ENCODE data around the gene SPATA9.
"Not testable (repeated sequence)": the region's sequence is repeated elsewhere in the genome, so short reads cannot be mapped to it uniquely, and the experiment has no call there.

The SPATA9 gene

DNA sequence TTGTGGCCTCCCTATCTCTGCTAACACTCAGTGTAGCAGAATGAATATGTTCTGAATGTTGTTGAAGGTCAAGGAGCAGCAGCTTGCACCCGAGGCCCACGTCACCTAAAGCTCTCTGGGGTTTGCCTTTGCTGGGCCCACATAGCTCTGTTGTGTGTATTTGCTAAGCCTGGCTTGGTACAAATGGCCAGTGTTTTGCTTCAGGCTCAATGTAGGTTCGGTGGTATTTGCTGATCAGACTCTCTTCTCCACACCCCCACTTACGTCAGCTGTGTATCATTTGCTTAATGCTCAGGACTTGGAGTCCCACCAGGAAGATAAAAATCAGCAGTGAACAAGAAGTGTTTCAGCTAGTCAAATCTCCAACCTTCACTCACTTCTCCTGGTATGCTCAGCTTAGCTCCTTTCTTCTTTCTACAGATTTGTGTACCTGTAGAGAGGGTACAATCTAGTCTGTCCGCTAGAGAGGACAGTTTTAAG, 41.0 kb downstream of the SPATA9 start:
- no peak for DNase-seq

DNA sequence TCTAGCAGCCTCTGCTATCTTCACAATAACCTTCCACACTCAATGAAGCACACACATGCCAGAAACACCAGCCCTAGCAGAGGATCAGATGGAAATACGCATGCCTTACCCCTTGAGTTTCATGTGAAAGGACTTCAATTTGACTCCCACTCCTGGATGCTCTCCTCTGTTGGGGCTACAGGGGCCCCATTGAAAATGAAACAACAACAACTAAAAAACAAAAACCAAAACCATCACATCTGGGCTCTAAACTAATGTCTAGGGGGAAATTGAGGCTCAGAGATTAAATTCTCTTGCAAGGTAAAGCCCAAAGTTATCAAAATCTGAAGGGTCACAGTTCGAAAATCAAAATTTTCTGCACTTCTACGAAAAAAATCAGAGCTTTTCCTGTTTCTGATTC, 44.2 kb downstream of the SPATA9 start:
- DNase-seq, result no peak

DNA sequence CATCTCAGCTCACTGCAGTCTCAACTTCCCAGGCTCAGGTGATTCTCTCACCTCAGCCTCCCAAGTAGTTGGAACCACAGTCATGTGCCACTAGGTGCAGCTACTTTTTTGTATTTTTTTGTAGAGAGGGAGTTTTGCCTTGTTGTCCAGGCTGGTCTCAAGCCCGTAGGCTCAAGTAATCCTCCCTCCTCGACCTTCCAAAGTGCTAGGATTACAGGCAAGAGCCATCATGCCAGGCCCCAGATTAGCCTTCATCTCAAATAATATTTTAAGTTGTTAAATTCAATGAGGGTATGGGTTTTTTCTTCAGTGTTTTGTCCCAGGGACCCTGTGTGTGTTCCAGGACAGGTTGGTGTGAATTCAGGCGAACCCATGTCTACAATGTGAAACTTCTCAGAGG, 48.7 kb downstream of the SPATA9 start:
- no peak for DNase-seq

DNA sequence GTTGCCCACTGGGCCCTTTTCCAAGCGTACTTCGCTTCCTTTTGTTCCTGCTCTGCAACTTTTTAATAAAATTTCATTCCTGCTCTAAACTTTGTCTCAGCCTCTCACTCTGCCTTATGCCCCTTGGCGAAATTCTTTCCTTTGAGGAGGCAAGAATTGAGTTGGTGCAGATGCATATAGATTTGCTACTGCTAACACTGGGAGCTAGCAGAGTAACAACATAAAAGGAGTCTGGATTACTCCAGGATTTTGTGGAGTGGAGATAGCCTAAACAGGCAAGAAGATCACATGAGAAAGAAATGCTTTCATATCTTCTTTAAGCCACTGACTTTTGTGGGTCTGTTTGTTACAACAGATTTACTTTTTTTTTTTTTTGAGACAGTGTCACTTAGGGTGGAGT, 49.1 kb downstream of the SPATA9 start:
- DNase-seq, result no peak

DNA sequence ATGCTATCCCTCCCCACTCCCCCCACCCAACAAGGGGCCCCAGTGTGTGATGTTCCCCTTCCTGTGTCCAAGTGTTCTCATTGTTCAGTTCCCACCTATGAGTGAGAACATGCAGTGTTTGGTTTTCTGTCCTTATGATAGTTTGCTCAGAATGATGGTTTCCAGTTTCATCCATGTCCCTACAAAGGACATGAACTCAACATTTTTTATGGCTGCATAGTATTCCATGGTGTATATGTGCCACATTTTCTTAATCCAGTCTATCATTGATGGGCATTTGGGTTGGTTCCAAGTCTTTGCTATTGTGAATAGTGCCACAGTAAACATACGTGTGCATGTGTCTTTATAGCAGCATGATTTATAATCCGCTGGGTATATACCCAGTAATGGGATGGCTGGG, 49.8 kb downstream of the SPATA9 start:
- not testable (repeated sequence) for DNase-seq

DNA sequence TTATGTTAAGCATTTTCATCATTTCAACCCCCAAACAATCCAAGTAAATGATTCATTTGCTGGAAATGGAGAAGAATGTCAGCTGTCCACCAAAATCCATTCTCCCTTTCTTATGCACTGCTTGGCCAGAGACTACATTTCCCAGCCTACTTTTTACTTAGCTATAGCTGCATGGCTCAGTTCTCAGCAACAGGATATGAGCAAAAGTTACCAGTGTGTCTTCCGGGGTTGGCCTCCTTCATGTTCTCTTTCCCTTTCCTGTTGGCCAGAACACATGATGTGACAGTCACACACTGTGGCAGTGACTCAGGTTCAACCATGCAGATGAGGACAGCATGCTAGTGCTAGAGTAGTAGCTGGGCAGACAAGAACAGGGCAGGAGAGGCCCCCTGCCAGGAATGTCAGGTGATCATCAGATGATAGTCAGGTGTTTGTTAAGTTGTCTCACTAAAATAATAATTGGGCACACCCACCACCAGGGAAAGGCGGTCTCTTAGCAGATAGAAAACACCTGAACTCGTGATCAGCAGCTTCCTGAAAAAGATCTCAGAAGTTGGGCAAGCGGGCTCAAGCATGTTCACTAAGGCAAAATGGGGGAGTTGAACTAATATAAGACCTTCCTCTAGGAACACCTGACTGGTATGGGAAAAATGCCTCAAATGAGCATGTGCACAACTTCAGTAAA, 50.7 kb downstream of the SPATA9 start:
- no peak for DNase-seq

DNA sequence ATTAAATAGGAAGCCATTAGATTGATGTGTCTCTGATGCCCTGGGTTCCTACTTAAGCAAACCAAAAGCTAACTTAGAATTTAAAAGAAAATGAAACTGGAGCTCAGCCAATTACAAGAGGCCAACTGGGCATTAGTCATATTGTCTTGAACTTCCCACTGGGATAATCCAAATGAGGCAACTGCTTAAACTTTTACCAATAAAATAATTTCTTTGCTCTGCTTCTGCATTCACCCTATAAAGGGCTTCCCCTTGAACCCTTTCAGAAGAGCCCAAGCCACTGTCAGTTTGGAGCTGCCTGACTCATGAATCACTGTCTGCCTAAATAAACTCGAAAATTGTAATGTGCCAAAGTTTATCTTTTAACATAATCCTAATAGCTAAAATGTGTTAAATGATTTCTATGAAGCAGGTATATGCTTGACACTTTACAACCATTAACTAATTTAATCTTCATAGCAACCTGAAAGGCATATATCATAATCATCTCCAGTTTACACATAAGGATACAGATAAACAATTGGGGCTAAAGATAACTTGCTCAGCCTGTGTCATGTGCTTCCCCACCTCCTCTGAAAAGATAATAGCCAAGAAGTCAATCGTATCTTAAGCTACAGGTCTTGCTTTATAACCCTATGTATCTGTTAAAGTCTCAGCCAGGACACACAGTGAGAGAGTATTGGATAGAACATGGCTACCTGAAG, 51.4 kb downstream of the SPATA9 start:
- no peak for DNase-seq

DNA sequence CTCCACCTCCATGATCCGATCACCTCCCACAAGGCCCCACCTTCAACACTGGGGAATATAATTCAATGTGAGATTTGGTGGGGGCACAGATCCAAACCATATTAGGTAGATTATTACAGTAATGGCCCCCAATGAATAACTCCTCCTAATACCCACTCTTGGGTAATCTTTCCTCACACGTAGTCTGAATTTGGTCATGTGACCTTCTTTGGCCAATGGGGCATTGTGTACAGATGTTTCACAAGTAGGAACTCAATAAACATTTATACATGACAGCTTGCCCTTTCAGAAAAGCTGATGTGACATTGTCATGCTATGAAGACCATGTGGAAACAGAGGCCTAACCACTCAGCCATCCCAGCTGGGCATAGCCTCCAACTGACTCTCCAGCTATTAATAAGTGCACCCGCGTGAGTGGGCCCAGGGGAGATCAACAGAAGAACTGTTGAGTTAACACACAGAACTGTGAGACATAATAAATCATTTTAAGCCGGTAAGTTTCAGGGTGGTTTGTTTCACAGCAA, 52.3 kb downstream of the SPATA9 start:
- DNase-seq, result no peak

DNA sequence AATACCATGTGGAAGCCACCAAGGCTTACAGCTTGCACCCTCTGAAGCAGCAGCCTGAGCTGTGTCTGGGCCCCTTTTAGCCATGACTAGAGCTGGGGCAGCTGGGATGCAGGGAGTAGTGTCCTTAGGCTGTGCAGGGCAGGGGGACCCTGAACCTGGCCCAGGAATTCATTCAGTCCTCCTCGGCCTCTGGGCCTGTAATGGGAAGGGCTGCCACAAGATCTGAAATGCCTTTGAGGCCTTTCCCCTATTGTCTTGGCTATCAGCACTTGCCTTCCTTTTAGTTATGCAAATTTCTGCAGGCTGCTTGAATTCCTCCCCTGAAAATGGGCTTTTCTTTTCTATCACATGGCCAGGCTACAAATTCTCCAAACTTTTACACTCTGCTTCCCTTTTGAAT, 53.9 kb downstream of the SPATA9 start:
- no peak for DNase-seq

DNA sequence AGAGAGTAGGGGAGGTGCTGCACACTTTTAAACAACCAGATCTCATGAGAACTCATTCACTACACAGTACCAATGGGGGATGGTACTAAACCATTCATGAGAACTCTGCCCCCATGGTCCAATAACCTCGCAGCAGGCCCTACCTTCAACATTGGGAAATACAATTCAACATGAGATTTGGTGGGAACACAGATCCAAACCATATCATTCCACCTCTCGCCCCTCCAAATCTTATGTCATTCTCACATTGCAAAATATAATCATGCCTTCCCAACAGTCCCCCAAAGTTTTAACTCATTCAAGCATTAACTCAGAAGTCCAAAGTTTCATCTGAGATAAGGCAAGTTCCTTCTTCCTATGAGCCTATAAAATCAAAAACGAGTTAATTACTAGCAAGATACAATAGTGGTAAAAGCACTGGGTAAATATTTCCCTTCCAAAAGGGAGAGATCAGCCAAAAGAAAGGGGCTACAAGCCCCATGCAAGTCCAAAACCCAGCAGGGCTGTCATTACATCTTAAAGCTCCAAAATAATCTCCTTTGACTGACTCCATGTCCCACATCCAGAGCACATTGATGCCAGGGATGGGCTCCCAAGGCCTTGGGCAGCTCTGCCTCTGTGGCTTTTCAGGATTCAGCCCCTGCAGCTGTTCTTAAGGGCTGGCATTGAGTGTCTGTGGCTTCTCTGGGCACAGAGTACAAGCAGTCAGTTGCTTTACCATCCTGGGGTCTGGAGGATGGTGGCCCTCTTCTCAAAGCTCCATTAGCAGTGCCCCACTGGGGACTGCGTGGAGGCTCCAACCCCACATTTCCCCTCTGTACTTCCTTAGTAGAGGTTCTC, 54.6 kb downstream of the SPATA9 start:
- DNase-seq, result no peak

DNA sequence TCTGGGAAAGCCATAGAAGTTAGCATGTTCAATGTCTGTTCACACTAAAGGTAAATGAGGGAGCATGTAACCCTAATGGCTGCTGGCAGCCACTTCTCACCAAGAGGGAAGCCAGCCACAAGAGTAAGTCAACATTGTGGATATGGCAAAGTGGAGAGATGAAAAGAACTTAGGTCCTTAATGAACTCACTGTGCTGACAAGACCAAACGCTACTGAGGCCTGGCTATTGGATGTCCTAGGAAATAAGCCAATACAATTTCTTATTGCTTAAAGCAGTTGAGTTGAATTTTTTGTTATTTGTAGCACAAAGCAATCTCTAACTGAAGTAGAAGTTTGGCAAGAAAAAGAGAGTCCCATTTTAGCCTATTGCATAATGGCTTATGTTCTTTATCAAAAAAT, 56.1 kb downstream of the SPATA9 start:
- DNase-seq, result no peak

DNA sequence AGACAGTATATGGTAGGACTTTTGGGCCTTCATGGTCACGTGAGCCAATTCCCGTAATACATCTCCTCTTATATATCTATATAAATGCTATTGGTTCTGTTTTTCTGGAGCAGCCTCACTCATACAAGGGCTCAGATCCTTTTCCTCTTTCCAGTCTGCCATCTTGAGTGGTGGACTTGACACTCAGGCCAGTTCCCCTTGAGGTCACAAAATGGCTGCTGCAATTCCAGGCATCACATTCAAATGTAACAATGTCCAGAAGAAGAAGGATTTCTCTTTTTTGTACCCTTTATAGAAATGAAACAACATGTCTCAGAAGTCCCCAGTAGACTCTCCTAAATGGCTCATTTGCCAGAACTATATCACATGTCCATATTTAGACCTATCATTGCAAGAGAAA, 58.4 kb downstream of the SPATA9 start:
- DNase-seq, result no peak

DNA sequence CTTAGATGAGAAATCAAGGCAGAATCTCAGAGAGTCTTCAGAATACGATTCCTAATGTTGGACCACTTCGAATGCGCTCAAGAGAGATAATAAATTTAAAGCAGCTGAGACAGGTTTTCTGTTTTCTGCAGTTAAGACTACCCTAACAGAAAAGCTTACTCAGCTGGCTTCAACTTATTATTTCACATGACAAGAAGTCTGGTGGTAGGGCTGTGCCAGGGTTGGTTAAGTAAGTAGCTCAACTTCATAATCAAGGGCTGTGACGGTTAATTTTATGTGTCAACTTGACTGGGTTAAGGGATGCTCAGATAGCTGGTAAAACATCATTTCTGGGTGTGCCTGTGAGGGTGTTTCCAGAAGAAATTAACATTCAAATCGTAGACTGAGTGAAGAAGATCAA, 59.1 kb downstream of the SPATA9 start:
- DNase-seq, result no peak

DNA sequence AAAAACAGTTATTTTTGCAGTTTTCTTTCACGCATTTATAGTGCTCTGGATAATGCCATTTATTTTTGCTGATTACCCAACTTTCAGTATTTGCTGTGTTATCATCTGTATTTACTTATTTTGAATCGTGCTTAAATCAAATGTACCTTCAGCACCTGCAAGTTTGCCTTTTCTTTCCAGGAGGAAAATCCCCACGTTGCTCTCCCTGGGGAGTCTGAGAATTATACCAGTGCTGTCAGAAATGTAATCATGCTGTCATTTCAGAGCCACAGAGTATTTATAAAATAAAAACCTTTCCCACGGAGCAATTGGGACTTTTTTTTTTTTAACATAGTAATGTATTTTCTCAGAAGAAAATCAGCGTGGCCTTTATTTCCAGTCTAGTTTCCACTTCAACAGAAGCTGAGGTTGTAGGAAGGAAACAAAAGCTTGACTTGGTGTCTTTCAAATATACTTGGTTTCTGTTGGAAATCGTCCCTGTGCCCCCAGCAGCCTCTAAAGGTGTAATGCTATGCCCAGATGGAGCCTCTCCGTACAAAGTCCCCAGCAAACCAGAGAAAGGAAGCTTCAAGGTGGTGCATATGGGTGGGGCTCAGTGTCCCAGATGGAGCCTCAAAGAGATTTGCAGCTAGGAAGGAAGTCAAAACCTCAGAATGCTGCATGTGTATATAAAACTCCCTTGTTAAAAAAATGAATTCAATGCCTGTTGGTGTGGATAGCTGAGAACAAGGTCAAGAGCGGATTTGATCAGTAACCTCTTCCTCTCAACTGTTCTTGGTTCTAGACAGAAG, 60.8 kb downstream of the SPATA9 start:
- no peak for DNase-seq

DNA sequence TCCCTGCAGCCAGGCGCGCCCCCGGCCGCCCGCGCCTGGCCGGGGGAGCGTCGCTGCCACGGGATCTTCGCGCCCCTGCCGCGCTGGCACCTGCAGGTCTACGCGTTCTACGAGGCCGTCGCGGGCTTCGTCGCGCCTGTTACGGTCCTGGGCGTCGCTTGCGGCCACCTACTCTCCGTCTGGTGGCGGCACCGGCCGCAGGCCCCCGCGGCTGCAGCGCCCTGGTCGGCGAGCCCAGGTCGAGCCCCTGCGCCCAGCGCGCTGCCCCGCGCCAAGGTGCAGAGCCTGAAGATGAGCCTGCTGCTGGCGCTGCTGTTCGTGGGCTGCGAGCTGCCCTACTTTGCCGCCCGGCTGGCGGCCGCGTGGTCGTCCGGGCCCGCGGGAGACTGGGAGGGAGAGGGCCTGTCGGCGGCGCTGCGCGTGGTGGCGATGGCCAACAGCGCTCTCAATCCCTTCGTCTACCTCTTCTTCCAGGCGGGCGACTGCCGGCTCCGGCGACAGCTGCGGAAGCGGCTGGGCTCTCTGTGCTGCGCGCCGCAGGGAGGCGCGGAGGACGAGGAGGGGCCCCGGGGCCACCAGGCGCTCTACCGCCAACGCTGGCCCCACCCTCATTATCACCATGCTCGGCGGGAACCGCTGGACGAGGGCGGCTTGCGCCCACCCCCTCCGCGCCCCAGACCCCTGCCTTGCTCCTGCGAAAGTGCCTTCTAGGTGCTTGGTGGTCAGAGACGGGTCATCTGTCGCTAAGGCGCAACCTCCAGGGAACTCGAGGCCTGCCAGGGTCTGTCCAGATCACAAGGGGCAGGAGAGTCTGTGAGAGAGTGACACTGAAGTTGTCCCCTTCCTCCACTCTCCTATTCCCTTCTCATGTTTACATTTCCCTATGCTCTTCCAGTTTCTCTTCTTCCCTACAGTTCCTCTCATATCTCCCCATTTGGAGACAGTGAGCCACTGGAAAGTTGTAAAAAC, 61.6 kb downstream of the SPATA9 start:
- no peak for DNase-seq

DNA sequence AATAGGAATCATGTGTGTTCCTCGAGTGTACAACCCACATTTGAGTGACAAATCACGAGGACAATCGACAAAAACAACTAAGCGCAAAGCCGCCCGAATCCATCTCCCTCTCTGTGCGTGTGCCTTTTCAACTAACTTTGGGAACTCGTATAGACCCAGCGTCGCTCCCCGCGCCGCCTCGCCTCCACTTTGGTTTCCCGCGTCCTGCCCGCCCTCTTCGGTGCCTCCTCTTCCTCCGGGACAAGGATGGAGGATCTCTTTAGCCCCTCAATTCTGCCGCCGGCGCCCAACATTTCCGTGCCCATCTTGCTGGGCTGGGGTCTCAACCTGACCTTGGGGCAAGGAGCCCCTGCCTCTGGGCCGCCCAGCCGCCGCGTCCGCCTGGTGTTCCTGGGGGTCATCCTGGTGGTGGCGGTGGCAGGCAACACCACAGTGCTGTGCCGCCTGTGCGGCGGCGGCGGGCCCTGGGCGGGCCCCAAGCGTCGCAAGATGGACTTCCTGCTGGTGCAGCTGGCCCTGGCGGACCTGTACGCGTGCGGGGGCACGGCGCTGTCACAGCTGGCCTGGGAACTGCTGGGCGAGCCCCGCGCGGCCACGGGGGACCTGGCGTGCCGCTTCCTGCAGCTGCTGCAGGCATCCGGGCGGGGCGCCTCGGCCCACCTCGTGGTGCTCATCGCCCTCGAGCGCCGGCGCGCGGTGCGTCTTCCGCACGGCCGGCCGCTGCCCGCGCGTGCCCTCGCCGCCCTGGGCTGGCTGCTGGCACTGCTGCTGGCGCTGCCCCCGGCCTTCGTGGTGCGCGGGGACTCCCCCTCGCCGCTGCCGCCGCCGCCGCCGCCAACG, 62.5 kb downstream of the SPATA9 start, which contains the start of gene GPR150:
Gene GPR150, plus strand, starts transcription at position 58 of the 840 bp plus-strand sequence. Its CDS starts 189 bp downstream, at position 247.
- no peak for DNase-seq

DNA sequence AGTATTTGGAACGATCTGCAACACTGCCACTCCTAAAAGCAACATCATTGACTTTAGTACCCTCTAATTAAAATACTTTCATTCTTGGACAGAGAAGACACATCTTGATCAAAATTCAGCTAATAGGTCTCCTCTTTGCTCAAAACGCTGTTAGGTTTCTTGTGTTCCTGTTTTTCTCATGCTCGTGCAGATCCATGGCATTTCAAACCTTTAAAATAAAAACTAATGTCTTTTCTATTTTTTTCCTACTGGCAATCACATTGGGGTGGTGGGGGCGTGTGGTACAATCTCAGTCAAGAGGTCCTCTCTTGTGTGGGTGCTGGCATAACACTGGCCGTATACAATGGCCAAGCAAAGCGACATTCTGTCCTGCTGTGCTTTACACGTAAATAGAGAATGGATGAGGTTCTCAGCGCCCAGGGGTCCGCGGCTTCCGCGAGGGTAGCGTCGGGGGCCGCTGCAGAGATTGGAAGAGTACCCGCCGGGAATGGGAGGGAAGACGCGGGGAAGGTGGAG, 63.2 kb downstream of the SPATA9 start:
- no peak for DNase-seq

DNA sequence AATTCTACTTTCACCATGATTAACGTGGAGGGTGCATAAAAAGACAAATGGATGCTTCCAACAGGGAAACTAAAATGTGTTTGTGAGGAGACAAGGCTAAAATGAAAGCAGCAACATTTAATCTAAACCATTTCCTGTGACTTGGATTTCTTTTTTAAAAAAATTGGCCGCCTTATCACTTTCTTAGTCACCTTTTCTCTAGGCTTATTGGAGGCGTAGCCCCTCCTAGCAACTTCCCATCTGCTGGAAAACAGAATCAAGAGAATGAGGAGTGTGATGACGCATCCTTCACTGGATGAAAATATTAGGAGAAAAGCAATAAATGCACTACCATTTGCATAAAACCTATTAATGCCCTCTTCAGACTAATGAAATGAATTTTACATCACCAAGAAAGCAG, 63.7 kb downstream of the SPATA9 start:
- no peak for DNase-seq

DNA sequence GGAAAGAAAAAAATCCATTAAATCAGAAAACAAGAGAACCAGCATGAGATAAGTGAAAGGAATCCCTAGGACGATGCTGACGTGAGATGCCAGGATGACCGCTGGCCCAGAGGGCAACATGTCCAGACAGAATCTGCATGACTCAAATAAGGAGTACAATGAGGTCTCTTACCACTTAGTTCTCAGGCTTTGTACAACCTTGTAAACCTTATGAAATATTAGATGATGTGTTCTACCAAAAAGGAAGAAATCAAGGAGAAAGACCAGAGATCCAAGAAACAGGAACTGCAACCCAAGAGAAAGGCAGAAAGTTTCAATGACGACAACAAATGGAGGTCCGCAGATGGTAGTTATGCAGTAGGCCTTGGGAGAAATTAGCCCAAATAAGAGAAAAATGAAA, 65.7 kb downstream of the SPATA9 start:
- no peak for DNase-seq

DNA sequence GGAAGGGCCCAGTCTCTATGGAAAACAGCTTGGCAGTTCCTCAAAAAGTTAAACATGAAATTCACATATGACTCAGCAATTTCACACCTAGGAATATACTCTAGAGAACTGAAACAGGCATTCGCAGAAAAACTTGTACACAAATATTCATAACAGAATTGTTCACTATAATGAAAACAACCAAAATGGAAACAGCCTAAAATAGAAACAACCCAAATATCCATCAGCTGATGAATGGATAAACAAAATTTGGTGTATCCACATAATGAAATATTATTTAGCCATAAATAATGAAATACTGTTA, 67.7 kb downstream of the SPATA9 start:
- no peak for DNase-seq

Measured in NCI-H1694 (cell line).